H1 (cell line): ENCODE data around the gene CHST11. TPM values are rescaled to one million over a fixed set of nuclear protein-coding genes. Genes with fewer than 3 reads are reported as not detected.

ENCODE experiments used
- HDAC6 ChIP-seq: IDR thresholded peaks from one replicate; pipeline ENCODE4 v1.7.1; 2012; ENCODE audit warnings: low read depth, mild to moderate bottlenecking, inconsistent platforms, low read length, moderate library complexity
- polyA plus RNA-seq, 7 experiments: library from polyadenylated mRNA; depleted of rRNA in 3 of 7; stranded (reverse) in 5 of 7; unstranded in 2 of 7; fragments of >200 nt in 5 of 7; fragments of 200-250 nt in 2 of 7; gene quantifications; 1 replicate in 5 of 7; 2 replicates in 1 of 7; 4 replicates in 1 of 7; pipeline versions ENCODE4 v1.2.1 to v1.2.3, GENCODE V29; 2011 to 2013; ENCODE audit warnings: missing spikeins in 2 of 7, mixed read lengths in 2 of 7
- total RNA-seq: library from RNA; stranded (reverse); fragmentation: NEBNext Ultra II Directional; extraction: Animal tissue kit (Norgen Biotek cat#: 25700); gene quantifications from 2 replicates; pipeline ENCODE4 v1.2.1, GENCODE V29; 2021

The CHST11 gene
- total and polyA plus RNA-seq, 2 of the 8 experiments (the other 6 are each of a cell fraction or from before 2014, with no cell fraction given) = 14.4 to 20.8 TPM

DNA sequence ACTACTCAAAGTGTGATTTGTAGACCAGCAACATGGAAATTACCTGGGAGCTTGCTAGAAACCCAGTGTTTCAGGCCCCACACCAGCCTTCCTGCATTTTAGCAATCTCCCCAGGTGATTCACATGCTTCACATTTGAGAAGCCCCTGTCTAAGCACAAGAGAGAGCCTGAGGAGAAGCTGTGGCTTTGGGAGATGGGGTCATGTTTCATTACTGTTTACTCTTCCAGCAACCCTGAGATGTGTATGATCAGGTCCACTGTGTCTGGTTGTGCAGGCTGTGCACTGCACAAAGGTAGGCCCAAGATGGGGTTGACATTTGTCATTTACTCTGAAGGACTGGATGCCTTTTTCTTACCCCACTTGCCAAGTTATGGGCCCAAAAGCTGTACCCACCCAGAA is 311.3 kb downstream of the CHST11 start (continued):
- TF ChIP-seq HDAC6 = no peak
